ENCODE data around the gene RNU1-3. TPM values are rescaled to one million over a fixed set of nuclear protein-coding genes. Genes with fewer than 3 reads are reported as not detected.
"Not testable (repeated sequence)": the region's sequence is repeated elsewhere in the genome, so short reads cannot be mapped to it uniquely, and the experiment has no call there.

RNU1-3 gene
- total and polyA plus RNA-seq, 2 of the 8 experiments (the other 6 are each of a cell fraction or from before 2014, with no cell fraction given): 145 to 1,303 TPM

DNA sequence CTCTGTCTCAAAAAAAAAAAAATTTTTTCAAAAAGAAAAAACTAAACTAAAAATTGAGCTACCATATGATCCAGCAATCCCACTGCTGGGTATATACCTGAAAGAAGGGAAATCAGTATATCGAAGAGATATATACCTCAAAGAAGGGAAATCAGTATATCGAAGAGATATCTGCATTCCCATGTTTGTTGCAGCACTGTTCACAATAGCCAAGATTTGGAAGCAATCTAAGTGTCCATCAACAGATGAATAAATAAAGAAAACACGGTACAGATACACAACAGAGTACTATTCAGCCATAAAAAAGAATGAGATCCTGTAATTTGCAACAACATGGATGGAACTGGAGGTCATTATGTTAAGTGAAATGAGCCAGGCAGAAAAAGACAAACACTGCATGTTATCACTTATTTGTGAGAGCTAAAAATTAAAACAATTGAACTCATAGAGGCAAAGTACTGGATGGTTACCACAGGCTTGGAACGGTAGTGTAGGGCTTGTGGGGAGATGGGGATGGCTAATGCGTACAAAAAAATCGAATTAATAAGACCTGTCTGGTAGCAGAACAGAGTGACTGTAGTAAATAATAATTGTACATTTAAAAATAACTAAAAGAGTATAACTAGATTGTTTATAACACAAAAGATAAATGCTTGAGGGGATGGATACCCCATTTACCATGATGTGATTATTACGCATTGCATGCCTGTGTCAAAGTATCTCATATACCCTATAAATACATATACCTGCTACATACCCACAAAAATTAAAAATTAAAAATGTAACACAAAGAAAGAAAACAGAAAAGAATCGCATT is 25.4 kb downstream of the RNU1-3 start:
- not testable (repeated sequence) for H3K9me3 ChIP-seq (ENCODE audit: insufficient read depth in 2 of 2, low read depth in 1 of 2, low read length in 1 of 2); H2AK5ac ChIP-seq (ENCODE audit: low read depth, low read length); H3K56ac ChIP-seq (replicated peaks; ENCODE audit: insufficient read length, low read depth, low read length); H2BK12ac ChIP-seq (ENCODE audit: low read depth, low read length); H3K4me3 ChIP-seq (ENCODE audit: extremely low read depth in 1 of 4, insufficient read depth in 2 of 4, low read depth in 3 of 4, low read length in 4 of 4); H3K18ac ChIP-seq (ENCODE audit: extremely low read depth, low read length); H2BK5ac ChIP-seq (ENCODE audit: low read depth, low read length); H3K23me2 ChIP-seq (ENCODE audit: low read depth, low read length); H4K5ac ChIP-seq (ENCODE audit: insufficient read length, low read depth, low read length); H3K27ac ChIP-seq (ENCODE audit: low read depth, low read length); H4K20me1 ChIP-seq (replicated peaks in 1 of 2; ENCODE audit: control insufficient read depth in 1 of 2, insufficient read depth in 2 of 2, low read length in 2 of 2); H4K91ac ChIP-seq (replicated peaks; ENCODE audit: insufficient read length, low read length); H3K9ac ChIP-seq (replicated peaks in 1 of 4; ENCODE audit: extremely low read depth in 1 of 4, low read depth in 3 of 4, low read length in 3 of 4); H3K36me3 ChIP-seq (ENCODE audit: control insufficient read depth in 2 of 4, insufficient read depth in 4 of 4, low read length in 3 of 4); H2BK20ac ChIP-seq (ENCODE audit: low read length); H3K4ac ChIP-seq (replicated peaks; ENCODE audit: insufficient read length, low read depth, low read length); H3K4me2 ChIP-seq (ENCODE audit: insufficient read depth in 1 of 2, low read depth in 2 of 2, low read length in 2 of 2); H3K79me2 ChIP-seq (ENCODE audit: control insufficient read depth in 1 of 2, insufficient read depth in 2 of 2, low read length in 2 of 2); H3K23ac ChIP-seq (ENCODE audit: insufficient read length); H3K14ac ChIP-seq (ENCODE audit: insufficient read length); H4K8ac ChIP-seq (ENCODE audit: extremely low read depth, insufficient read depth, low read length); FAIRE-seq; H2BK15ac ChIP-seq (ENCODE audit: low read length); H2AFZ ChIP-seq (ENCODE audit: low read length); H2BK120ac ChIP-seq (replicated peaks; ENCODE audit: low read depth, low read length)
- H3K4me1 ChIP-seq (replicated peaks in 1 of 4; ENCODE audit: control insufficient read depth in 3 of 4, insufficient read depth in 4 of 4, low read length in 3 of 4): peaks cover 0 to 16% (median 13%) of the 10 kb centered on the region in 4 experiments; a peak in 6 of 7 replicates
- H3K27me3 ChIP-seq (replicated peaks in 1 of 4; ENCODE audit: control insufficient read depth in 3 of 4, extremely low read depth in 1 of 4, insufficient read depth in 3 of 4, low read length in 3 of 4): peaks cover 0 to 12% (median 8%) of the 10 kb centered on the region in 4 experiments; a peak in 5 of 7 replicates
- ChIA-PET POLR2A (ENCODE audit: partially characterized antibody) (interaction anchor here (1.1 to 1.4 kb wide), 2 partner anchors 9 to 11 kb away, joined by 3 to 4 read pairs; no protein-coding TSS in a partner anchor), CTCF (ENCODE audit: partially characterized antibody) (interaction anchor here (0.6 to 13.8 kb wide), 13 partner anchors 9 to 1645 kb away, joined by 3 to 239 read pairs (median 4); no protein-coding TSS in a partner anchor)
- peaks cover 22% of the 10 kb centered on the region for H3K79me1 ChIP-seq (ENCODE audit: low read depth, low read length)
- 89% methylated on average over 8 of the region's 8 CpGs; no CpG with 5 or more reads in 1 of the 2 experiments for WGBS, 2 experiments (ENCODE audit: extremely low coverage in 1 of 2, insufficient coverage in 1 of 2, insufficient read length in 1 of 2, insufficient replicate concordance in 2 of 2, low coverage in 1 of 2, low lambda C conversion rate in 2 of 2, missing lambda C conversion rate in 1 of 2)
- peak in 1 of 2 experiments; percentile 32 for DNase-seq (ENCODE audit: low read depth in 1 of 2, low spot score in 2 of 2)

Measured in H1 (cell line).